OCI-LY7 (cell line): ENCODE data around the gene SCARB1.

ENCODE experiments used
- EZH2phosphoT487 ChIP-seq: fragments of 200-600 bp; sonication (generic); IDR thresholded peaks from 2 replicates; pipeline ENCODE4 v1.6.1; 2018; ENCODE audit warnings: low read depth, borderline replicate concordance, mild to moderate bottlenecking, mixed run types, antibody characterized with exemption, low read length, moderate library complexity, mixed read lengths
- TF ChIP-seq, protein P1 (sequence below): fragments of 200-600 bp; sonication (generic); conservative IDR thresholded peaks from 2 replicates; pipeline ENCODE4 v1.5.1; 2014; ENCODE audit warnings: mild to moderate bottlenecking, antibody characterized with exemption, low read length, moderate library complexity, mixed read lengths

DNA sequence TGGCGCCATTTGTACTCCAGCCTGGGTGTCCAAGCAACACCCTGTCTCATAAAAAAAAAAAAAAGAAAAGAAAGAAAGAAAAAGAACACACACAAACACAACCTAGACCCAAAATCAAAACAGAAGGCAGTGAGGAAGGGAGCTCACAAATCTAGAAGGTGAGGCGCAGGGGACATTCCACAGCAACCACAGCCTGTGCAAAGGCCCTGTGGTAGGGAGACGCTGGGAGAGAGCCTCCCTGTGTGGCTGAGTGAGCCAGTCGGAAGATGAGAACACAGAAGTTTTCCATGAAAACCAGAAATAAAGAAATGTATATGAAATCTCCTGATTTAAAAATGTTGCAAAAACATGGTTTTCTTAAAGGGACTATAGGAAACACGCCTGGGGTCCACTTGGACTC lies 44.6 kb downstream of the SCARB1 start:
- TF ChIP-seq, protein P1, sequence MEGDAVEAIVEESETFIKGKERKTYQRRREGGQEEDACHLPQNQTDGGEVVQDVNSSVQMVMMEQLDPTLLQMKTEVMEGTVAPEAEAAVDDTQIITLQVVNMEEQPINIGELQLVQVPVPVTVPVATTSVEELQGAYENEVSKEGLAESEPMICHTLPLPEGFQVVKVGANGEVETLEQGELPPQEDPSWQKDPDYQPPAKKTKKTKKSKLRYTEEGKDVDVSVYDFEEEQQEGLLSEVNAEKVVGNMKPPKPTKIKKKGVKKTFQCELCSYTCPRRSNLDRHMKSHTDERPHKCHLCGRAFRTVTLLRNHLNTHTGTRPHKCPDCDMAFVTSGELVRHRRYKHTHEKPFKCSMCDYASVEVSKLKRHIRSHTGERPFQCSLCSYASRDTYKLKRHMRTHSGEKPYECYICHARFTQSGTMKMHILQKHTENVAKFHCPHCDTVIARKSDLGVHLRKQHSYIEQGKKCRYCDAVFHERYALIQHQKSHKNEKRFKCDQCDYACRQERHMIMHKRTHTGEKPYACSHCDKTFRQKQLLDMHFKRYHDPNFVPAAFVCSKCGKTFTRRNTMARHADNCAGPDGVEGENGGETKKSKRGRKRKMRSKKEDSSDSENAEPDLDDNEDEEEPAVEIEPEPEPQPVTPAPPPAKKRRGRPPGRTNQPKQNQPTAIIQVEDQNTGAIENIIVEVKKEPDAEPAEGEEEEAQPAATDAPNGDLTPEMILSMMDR = no peak
- TF ChIP-seq EZH2phosphoT487 = no peak
